ENCODE data around the gene PARVA. TPM values are rescaled to one million over a fixed set of nuclear protein-coding genes. Genes with fewer than 3 reads are reported as not detected.

The PARVA gene
- total and polyA plus RNA-seq, 2 of the 8 experiments (the other 6 are each of a cell fraction or from before 2014, with no cell fraction given), result 3.1 to 13.5 TPM

- Histone ChIP-seq H2AFZ (ENCODE audit: low read length) (no peak overlapping the region), H4K8ac (ENCODE audit: extremely low read depth, insufficient read depth, low read length) (no peak overlapping the region), H3K4ac (replicated peaks; ENCODE audit: insufficient read length, low read depth, low read length) (no peak overlapping the region), H4K5ac (ENCODE audit: insufficient read length, low read depth, low read length) (no peak overlapping the region), H2AK5ac (ENCODE audit: low read depth, low read length) (no peak overlapping the region), H3K4me2 (ENCODE audit: insufficient read depth in 1 of 2, low read depth in 2 of 2, low read length in 2 of 2) (no peak overlapping the region), H3K18ac (ENCODE audit: extremely low read depth, low read length) (no peak overlapping the region), H2BK5ac (ENCODE audit: low read depth, low read length) (no peak overlapping the region), H3K23ac (ENCODE audit: insufficient read length) (no peak overlapping the region), H3K36me3 (ENCODE audit: control insufficient read depth in 2 of 4, insufficient read depth in 4 of 4, low read length in 3 of 4) (no peaks in the 10 kb centered on the region), H3K14ac (ENCODE audit: insufficient read length) (no peak overlapping the region), H3K4me3 (ENCODE audit: extremely low read depth in 1 of 4, insufficient read depth in 2 of 4, low read depth in 3 of 4, low read length in 4 of 4) (no peak overlapping the region), H3K4me1 (replicated peaks in 1 of 4; ENCODE audit: control insufficient read depth in 3 of 4, insufficient read depth in 4 of 4, low read length in 3 of 4) (no peaks in the 10 kb centered on the region), H2BK20ac (ENCODE audit: low read length) (no peak overlapping the region), H3K27me3 (replicated peaks in 1 of 4; ENCODE audit: control insufficient read depth in 3 of 4, extremely low read depth in 1 of 4, insufficient read depth in 3 of 4, low read length in 3 of 4) (no peaks in the 10 kb centered on the region), H3K79me2 (ENCODE audit: control insufficient read depth in 1 of 2, insufficient read depth in 2 of 2, low read length in 2 of 2) (no peaks in the 10 kb centered on the region), H3K9ac (replicated peaks in 1 of 4; ENCODE audit: extremely low read depth in 1 of 4, low read depth in 3 of 4, low read length in 3 of 4) (no peak overlapping the region), H3K9me3 (ENCODE audit: insufficient read depth in 2 of 2, low read depth in 1 of 2, low read length in 1 of 2) (no peaks in the 10 kb centered on the region), H2BK12ac (ENCODE audit: low read depth, low read length) (no peak overlapping the region), H2BK120ac (replicated peaks; ENCODE audit: low read depth, low read length) (no peak overlapping the region), H3K79me1 (ENCODE audit: low read depth, low read length) (no peaks in the 10 kb centered on the region), H3K27ac (ENCODE audit: low read depth, low read length) (no peak overlapping the region), H4K20me1 (replicated peaks in 1 of 2; ENCODE audit: control insufficient read depth in 1 of 2, insufficient read depth in 2 of 2, low read length in 2 of 2) (no peaks in the 10 kb centered on the region), H3K56ac (replicated peaks; ENCODE audit: insufficient read length, low read depth, low read length) (no peak overlapping the region), H2BK15ac (ENCODE audit: low read length) (no peak overlapping the region), H4K91ac (replicated peaks; ENCODE audit: insufficient read length, low read length) (no peak overlapping the region), H3K23me2 (ENCODE audit: low read depth, low read length) (no peaks in the 10 kb centered on the region)
- WGBS, 2 experiments (ENCODE audit: extremely low coverage in 1 of 2, insufficient coverage in 1 of 2, insufficient read length in 1 of 2, insufficient replicate concordance in 2 of 2, low coverage in 1 of 2, low lambda C conversion rate in 2 of 2, missing lambda C conversion rate in 1 of 2), result 86% methylated on average over 9 of the region's 9 CpGs; no CpG with 5 or more reads in 1 of the 2 experiments
- DNase-seq (ENCODE audit: low read depth in 1 of 2, low spot score in 2 of 2) (no peak), FAIRE-seq (no peak)
- ChIA-PET CTCF (ENCODE audit: partially characterized antibody) (interaction anchor here (1.0 kb wide), 1 partner anchor 37 kb away, joined by 3 read pairs; no protein-coding TSS in a partner anchor), POLR2A (ENCODE audit: partially characterized antibody) (no interaction called here)
- TF ChIP-seq RFX5 (IDR thresholded peaks at IDR 0.05; ENCODE audit: borderline replicate concordance, low read depth, low read length), result no peak
- TF ChIP-seq, protein P1, sequence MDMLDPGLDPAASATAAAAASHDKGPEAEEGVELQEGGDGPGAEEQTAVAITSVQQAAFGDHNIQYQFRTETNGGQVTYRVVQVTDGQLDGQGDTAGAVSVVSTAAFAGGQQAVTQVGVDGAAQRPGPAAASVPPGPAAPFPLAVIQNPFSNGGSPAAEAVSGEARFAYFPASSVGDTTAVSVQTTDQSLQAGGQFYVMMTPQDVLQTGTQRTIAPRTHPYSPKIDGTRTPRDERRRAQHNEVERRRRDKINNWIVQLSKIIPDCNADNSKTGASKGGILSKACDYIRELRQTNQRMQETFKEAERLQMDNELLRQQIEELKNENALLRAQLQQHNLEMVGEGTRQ (IDR thresholded peaks at IDR 0.05; ENCODE audit: low read length), result no peak
- no peak for TF ChIP-seq GABPA (IDR thresholded peaks at IDR 0.05; ENCODE audit: borderline replicate concordance, insufficient read depth, low read length)
- no peak for TF ChIP-seq CEBPB (IDR thresholded peaks at IDR 0.05; ENCODE audit: low read depth, low read length)
Observed at GRCh38 chr11:12448131-12448939, 71.0 kb downstream of the PARVA start.

All from H1 (cell line).